ENCODE measurements around the gene PCBP3.

PCBP3 gene

DNA sequence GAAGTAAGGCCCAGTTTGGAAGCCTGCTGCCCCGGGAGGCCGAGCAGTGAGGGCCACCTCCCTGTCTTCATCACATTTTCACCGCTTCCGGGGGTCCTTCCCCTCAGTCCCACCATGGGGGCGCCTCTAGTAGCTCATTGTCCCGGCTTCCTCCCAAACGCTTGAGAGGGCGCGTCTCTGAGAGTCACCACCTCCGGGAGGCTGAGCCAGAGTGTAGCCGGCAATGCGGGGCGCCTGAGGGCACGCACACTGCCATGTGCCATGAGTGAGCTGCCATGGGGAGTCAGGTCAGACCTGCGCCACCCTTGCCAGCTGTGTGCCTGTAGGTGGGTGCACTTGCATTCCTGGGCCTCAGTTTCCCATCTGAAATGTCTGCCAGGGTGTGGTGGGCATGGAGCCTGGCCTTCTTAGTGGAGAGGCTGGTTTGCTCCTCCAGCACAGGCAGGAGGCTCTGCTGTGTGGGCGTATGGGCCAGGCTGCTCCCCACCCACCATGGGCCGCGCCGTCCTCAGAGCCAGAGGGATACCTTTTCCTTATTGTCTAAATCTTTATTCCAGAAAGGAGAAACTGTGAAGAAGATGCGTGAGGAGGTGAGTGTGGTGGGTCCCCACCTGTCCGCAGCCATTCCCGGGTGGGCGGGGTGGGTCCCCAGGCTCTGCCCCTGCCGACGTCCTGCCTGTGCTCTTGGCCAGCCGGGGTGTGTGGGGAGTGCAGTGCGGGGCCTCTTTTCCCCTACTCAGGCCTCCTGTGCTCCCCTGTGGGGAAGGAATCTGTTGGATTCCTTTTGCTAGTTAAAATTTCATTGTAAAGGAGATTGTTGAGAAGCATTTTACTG lies 256.7 kb downstream of the PCBP3 start:
- DNase-seq, result no peak

DNA sequence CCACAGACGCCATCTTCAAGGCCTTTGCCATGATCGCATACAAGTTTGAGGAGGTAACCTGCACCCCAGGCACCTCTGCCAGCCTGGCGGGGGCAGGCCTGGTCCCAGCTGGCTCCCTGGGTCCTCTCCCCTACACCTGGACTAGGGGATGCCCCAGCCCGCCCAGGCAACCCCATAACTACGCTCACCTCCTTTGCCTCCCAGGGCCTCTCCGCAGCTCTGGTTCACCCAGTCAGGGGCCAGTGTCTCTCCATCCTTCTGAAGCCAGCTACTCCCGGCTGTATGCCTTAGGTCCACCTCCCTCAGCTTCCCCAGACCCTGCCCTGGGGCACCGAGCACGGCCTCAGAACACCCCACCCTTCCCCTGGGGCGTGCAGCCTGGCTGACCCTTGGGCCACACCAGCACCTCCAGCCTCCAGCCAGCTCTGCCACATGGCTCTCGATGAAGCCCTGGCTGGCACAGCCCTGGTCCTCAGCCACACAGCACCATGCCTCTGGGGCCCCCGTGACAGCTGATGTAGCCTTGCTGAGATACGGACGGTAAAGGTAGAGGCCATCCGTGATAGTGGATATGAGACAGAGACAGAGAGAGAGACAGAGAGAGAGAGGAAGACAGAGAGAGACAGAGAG lies 257.7 kb downstream of the PCBP3 start:
- DNase-seq, result no peak

DNA sequence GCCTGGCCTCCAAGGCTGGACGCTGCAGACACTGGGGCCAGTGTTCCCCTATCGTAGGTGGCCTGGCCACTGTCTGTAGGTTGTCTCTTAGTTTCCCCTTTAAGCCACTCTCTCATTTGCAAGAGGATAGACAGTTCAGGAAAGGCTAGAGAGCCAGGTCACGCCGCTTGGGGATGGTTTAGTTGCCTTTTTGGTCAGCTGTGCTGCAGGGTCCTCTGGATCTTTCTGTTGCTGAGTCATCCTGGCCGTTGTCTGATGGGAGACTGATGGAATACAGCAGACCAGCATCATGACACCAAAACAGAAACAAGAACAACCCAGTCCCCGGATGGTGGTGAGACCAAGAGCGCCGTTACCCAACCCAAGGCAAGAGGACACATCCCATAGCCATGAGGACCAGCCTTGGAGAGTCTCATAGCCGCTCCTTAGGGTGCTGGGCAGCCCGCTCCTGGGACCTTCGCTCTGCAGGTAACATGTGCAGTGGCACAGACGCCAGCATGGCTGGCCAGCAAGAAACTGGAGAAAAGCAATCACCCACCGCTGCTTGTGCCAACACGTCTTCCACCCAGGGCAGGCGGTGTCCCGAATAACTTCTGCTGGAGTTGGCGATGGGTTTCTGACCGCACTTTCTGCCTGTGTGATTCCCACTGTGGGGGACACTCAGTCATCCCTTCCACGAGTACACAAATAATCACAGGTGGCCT lies 258.9 kb downstream of the PCBP3 start:
- no peak for DNase-seq

GRCh38 chr21:45905196-45905595 lies 261.7 kb downstream of the PCBP3 start:
- DNase-seq, result no peak

- no peak for DNase-seq
Observed at GRCh38 chr21:45906196-45906805, 262.8 kb downstream of the PCBP3 start.

GRCh38 chr21:45906859-45907258 lies 263.3 kb downstream of the PCBP3 start:
- DNase-seq, result no peak

DNA sequence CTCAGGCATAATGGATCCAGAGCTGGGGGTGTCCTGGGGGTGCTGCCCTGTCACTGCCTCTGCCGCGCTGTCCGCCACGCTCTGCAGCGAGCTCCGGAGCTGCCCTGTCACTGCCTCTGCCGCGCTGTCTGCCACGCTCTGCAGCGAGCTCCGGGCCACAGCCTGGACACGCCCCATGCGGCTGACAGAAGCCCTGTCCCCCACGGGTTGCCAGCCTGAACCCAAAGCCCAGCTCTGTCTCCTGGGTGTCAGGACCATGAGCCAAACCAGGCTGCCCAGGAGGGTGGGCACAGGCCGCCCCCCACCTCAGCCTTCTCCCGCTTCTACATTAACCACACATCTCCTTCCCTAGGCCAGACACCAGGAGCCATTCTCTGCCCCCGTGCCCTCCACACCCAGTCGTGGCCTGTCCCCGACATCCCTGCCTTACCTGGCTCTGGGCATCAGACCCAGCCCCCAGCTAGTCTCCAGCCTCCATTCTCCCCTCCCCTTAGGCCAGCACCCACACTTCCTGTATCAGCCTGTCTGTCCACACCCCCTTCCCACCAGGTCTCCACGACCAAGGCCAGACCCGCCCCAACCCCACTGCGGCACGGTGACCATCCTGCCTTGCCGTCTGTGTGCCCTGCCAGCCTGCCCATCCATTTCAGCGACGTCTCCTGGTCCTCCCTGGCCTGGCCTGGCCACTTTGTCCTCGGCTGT lies 265.2 kb downstream of the PCBP3 start:
- DNase-seq, result no peak

DNA sequence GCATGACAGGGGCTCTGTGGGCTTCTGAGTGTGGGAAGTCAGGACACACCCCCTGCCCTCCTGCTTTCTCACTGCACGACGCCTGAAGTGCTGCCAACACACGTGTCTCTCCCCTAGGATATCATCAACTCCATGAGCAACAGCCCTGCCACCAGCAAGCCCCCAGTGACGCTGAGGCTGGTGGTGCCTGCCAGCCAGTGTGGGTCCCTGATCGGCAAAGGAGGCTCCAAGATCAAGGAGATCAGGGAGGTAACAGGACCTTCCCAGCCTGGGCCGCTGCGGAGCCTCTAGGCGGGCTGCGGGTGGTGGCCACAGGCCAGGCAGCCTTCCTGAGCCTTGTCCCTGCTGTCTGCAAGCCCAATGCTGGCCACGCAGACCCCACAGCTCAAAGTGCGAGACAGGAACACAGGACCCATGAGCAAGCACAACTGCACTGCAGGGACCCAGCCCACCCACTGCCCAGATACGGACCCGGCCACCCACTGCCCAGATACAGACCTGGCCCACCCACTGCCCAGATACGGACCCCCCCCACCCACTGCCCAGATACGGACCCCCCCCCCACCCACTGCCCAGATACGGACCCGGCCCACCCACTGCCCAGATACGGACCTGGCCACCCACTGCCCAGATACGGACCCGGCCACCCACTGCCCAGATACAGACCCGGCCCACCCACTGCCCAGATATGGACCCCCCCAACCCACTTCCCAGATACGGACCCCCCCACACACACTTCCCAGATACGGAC lies 265.9 kb downstream of the PCBP3 start:
- no peak for DNase-seq

DNA sequence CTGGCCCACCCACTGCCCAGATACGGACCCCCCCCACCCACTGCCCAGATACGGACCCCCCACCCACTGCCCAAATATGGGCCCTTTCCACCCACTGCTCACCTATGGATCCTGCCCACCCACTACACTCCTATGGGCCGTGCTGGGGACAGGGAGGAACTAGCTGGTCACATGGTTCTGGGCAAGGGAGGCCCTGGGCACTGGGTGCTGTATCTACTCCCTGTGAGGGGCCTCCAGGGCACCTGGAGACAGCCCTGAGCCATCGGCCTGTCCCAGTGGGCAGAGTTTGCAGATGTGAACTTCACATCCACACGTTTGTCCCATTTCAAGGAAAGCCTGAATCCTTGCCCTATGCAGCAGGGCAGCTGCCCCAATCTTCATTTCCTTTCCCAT lies 266.6 kb downstream of the PCBP3 start:
- DNase-seq, result no peak

GRCh38 chr21:45910548-45911221 lies 267.2 kb downstream of the PCBP3 start:
- DNase-seq, result no peak

- DNase-seq, result no peak
Observed at GRCh38 chr21:45911806-45912325, 268.3 kb downstream of the PCBP3 start.

DNA sequence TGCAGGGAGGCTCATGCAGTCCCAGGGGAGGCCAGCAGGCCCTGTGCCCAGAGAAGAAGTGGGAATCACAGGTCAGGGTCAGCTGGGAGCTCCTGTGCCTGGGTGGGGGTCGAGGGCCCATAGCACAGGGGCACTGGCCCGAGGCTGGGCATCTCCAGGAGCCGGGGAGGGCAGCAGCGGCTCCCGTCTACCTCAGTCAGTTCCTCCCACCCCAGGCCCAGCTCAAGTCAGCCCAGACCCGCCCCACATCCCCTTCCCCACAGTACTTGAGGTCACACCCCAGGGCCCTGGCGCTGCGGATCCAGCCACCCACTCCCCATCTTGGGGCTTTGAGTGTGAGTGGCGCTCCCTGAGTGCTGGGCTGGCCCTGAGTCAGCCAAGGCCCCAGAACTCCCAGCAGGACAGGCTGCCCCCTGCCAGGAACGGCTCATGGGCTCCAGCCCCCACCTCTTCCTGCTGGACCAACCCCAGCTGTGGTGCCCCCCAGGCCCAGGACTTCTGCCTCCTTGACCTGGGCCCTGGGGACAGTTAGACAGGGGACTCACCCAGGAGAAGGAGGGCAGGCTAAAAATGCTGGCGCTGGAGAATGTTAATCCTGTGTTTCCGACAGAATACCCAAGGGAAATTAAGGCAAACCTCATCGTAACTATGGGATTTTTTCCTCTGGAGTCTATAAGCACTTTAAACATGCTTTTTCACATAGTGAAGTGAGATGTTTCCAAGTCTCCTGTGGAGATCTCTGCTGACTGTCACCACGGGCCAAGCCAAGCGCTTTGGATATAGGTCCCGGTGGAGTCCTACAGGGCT lies 269.3 kb downstream of the PCBP3 start:
- DNase-seq, result no peak

DNA sequence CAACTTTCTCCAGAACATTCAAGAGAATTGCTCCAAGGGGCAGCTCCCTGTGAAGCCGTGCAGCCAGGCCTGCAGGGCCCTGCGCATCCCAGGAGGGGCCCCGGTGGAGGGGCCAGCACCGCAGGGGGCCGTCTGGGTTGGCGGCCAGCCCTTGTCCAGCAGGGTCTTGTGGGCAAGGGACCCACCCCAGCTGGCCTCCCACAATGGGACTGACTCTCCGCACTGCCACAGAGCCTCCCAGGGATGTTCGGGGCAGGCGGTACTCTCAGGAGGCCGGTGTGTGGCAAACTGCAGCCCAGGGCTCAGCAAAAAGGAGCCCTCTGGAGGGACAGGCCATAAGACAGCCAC lies 269.9 kb downstream of the PCBP3 start:
- no peak for DNase-seq

DNA sequence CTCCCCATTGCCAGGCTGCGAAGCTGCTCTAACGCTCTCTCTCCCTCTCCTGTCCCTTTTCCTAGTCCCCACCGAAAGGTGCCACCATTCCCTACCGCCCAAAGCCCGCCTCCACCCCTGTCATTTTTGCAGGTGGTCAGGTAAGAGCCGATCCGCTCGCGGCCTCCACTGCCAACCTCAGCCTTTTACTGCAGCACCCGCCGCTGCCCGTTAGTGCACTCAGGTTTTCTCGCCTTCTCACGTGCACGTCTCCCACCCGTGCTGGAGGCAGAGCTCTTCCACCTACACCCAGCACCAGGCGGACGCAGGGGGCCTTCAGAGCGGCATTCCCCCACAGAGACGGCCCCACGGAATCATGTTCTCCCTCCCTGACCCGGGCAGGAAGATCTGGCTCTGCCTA lies 270.4 kb downstream of the PCBP3 start:
- DNase-seq, result no peak

GRCh38 chr21:45914321-45914845 lies 270.9 kb downstream of the PCBP3 start:
- DNase-seq, result no peak

GRCh38 chr21:45916011-45916840 lies 272.7 kb downstream of the PCBP3 start:
- DNase-seq, result no peak

GRCh38 chr21:45917241-45917640 lies 273.7 kb downstream of the PCBP3 start:
- DNase-seq, result no peak

DNA sequence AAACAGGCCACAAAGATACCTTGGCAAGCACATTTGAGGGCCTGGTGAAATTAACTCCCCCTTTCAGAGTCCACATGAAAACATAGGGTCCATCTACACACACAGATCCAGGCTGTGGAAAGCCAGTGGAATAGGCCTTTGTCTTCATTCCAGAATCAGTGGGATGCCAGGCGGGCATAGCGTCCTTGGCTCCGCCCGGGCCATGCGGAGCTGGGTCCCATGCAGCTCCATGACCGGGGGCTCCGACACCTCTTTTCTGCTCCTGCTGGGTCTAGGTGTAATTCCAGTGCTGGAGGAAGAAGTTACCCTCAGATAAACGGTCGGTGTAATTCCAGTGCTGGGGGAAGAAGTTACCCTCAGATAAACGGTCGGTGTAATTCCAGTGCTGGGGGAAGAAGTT lies 274.5 kb downstream of the PCBP3 start:
- DNase-seq, result no peak

- no peak for DNase-seq
Observed at GRCh38 chr21:45918835-45919447, 275.4 kb downstream of the PCBP3 start.

Data from activated naive CD4-positive, alpha-beta T cell treated with anti-CD3 and anti-CD28 coated beads, Interleukin-2, amount 50 U/mL, for 16 hours (primary cell).